GM21825 (cell line): ENCODE measurements around the gene CTXN1.
"Not testable (repeated sequence)": the region's sequence is repeated elsewhere in the genome, so short reads cannot be mapped to it uniquely, and the experiment has no call there.

Experiments used
- ATAC-seq: cut with Tn5 transposase; IDR thresholded peaks from one replicate; pipeline ENCODE4 v1.9.1; 2021; ENCODE audit warnings: mild to moderate bottlenecking, moderate library complexity; ENCODE audit not compliant: unreplicated experiment

Gene CTXN1

GRCh38 chr19:7902796-7903243 is 23.1 kb downstream of the CTXN1 start:
- ATAC-seq: no peak

- no peak for ATAC-seq
Observed at GRCh38 chr19:7901337-7901736, 24.6 kb downstream of the CTXN1 start.

GRCh38 chr19:7900931-7901330 is 25.0 kb downstream of the CTXN1 start:
- ATAC-seq: no peak

- no peak for ATAC-seq
Observed at GRCh38 chr19:7900401-7900870, 25.5 kb downstream of the CTXN1 start.

GRCh38 chr19:7899751-7900378 is 26.1 kb downstream of the CTXN1 start:
- no peak for ATAC-seq

GRCh38 chr19:7898967-7899366 is 27.0 kb downstream of the CTXN1 start:
- ATAC-seq: no peak

- no peak for ATAC-seq
Observed at GRCh38 chr19:7897292-7897691, 28.6 kb downstream of the CTXN1 start.

- no peak for ATAC-seq
Observed at GRCh38 chr19:7895565-7895964, 30.4 kb downstream of the CTXN1 start.

GRCh38 chr19:7894612-7895309 is 31.2 kb downstream of the CTXN1 start:
- ATAC-seq: no peak

GRCh38 chr19:7893362-7894101 is 32.4 kb downstream of the CTXN1 start:
- ATAC-seq: not testable (repeated sequence)

GRCh38 chr19:7888826-7889217 is 37.1 kb downstream of the CTXN1 start:
- ATAC-seq: no peak

- ATAC-seq: no peak
Observed at GRCh38 chr19:7888145-7888825, 37.6 kb downstream of the CTXN1 start, which contains the start of gene LRRC8E. TSS of gene LRRC8E (plus strand) at chr19:7888510. CDS start at chr19:7895604, 7,094 bp downstream.

GRCh38 chr19:7887408-7888144 is 38.4 kb downstream of the CTXN1 start:
- ATAC-seq: no peak

GRCh38 chr19:7885818-7886217 is 40.1 kb downstream of the CTXN1 start:
- ATAC-seq: no peak

GRCh38 chr19:7883796-7884570 is 42.0 kb downstream of the CTXN1 start:
- no peak for ATAC-seq

- ATAC-seq: no peak
Observed at GRCh38 chr19:7883105-7883504, 42.8 kb downstream of the CTXN1 start.

GRCh38 chr19:7881910-7882309 is 44.0 kb downstream of the CTXN1 start:
- no peak for ATAC-seq

GRCh38 chr19:7879836-7880235 is 46.1 kb downstream of the CTXN1 start:
- no peak for ATAC-seq

GRCh38 chr19:7879111-7879807 is 46.7 kb downstream of the CTXN1 start:
- ATAC-seq: no peak
